Karpas-422 (cell line): ENCODE results near the gene AEN. TPM values are rescaled to one million over a fixed set of nuclear protein-coding genes. Genes with fewer than 3 reads are reported as not detected.

Experiments
- DNase-seq: peaks from one replicate; pipeline ENCODE4 v3.0.0-alpha.2; 2015
- H2AFZ ChIP-seq: fragments of 200-600 bp; sonication (generic); 2 replicates; pipeline ENCODE4 v1.6.1; 2014; ENCODE audit warnings: antibody characterized with exemption, low read length, mixed read lengths
- H3K27ac ChIP-seq: fragments of 200-600 bp; sonication (generic); 2 replicates; pipeline ENCODE4 v1.5.1; 2014; ENCODE audit warnings: mild to moderate bottlenecking, low read length, moderate library complexity
- H3K27me3 ChIP-seq: fragments of 200-600 bp; sonication (generic); 2 replicates; pipeline ENCODE4 v1.6.1; 2014; ENCODE audit warnings: low read length, mixed read lengths
- H3K36me3 ChIP-seq: fragments of 200-600 bp; sonication (generic); 2 replicates; pipeline ENCODE4 v1.6.1; 2014; ENCODE audit warnings: low read length, mixed read lengths; ENCODE audit not compliant: insufficient read depth
- H3K4me1 ChIP-seq: fragments of 200-600 bp; sonication (generic); 2 replicates; pipeline ENCODE4 v1.6.1; 2014; ENCODE audit warnings: mild to moderate bottlenecking, low read length, mixed read lengths
- H3K4me2 ChIP-seq: fragments of 200-600 bp; sonication (generic); 2 replicates; pipeline ENCODE4 v1.6.1; 2014; ENCODE audit warnings: low read length, low read depth, mild to moderate bottlenecking; ENCODE audit not compliant: poor library complexity, severe bottlenecking
- H3K4me3 ChIP-seq: fragments of 200-600 bp; sonication (generic); 2 replicates; pipeline ENCODE4 v1.5.1; 2014; ENCODE audit warnings: mild to moderate bottlenecking, antibody characterized with exemption, low read length, mixed read lengths
- H3K79me2 ChIP-seq: fragments of 200-600 bp; sonication (generic); 2 replicates; pipeline ENCODE4 v1.6.1; 2014; ENCODE audit warnings: mild to moderate bottlenecking, low read length, mixed read lengths
- H3K9ac ChIP-seq: fragments of 200-600 bp; sonication (generic); 2 replicates; pipeline ENCODE4 v1.6.0; 2014; ENCODE audit warnings: low read length
- H3K9me2 ChIP-seq: fragments of 200-600 bp; sonication (generic), shearing (Covaris generic); replicated peaks from 2 replicates; pipeline ENCODE4 v1.6.0; 2014; ENCODE audit warnings: mild to moderate bottlenecking, low read length, moderate library complexity; ENCODE audit not compliant: insufficient read depth
- H3K9me3 ChIP-seq: fragments of 300-700, 200-600 bp; sonication (generic); 2 replicates; pipeline ENCODE4 v1.6.1; 2014; ENCODE audit warnings: low read length, mixed read lengths
- H4K20me1 ChIP-seq: fragments of 200-600 bp; sonication (generic); 2 replicates; pipeline ENCODE4 v1.6.1; 2014; ENCODE audit warnings: mild to moderate bottlenecking, antibody characterized with exemption, low read length, low read depth; ENCODE audit not compliant: insufficient read depth
- total RNA-seq: library from RNA; depleted of rRNA; stranded (reverse); fragments of >200 nt; shearing (Covaris generic); gene quantifications from 2 replicates; pipeline ENCODE4 v1.2.3, GENCODE V29; 2014; ENCODE audit warnings: low replicate concordance

Gene AEN
- total RNA-seq, 1 experiment from 2014 or later, result 18.1 TPM

GRCh38 chr15:88652456-88653199 is 31.5 kb downstream of the AEN start:
- Histone ChIP-seq H2AFZ (no peak overlapping the region), H3K4me3 (no peak overlapping the region), H4K20me1 (no peaks in the 10 kb centered on the region), H3K36me3 (peaks cover 5% of the 10 kb centered on the region; the same call in 1 of the 2 replicates), H3K27ac (no peak overlapping the region), H3K9me3 (no peaks in the 10 kb centered on the region), H3K4me2 (no peak overlapping the region), H3K4me1 (peaks cover 30% of the 10 kb centered on the region), H3K27me3 (no peaks in the 10 kb centered on the region), H3K79me2 (no peaks in the 10 kb centered on the region), H3K9me2 (no peaks in the 10 kb centered on the region), H3K9ac (no peak overlapping the region)
- no peak for DNase-seq

GRCh38 chr15:88653200-88654064 is 32.3 kb downstream of the AEN start:
- Histone ChIP-seq H2AFZ (no peak overlapping the region), H3K4me2 (no peak overlapping the region), H3K27me3 (no peaks in the 10 kb centered on the region), H3K36me3 (peaks cover 5% of the 10 kb centered on the region; the same call in 1 of the 2 replicates), H3K4me3 (no peak overlapping the region), H3K9me2 (no peaks in the 10 kb centered on the region), H3K79me2 (no peaks in the 10 kb centered on the region), H4K20me1 (no peaks in the 10 kb centered on the region), H3K4me1 (peaks cover 24% of the 10 kb centered on the region), H3K27ac (no peak overlapping the region), H3K9ac (no peak overlapping the region), H3K9me3 (no peaks in the 10 kb centered on the region)
- no peak for DNase-seq

GRCh38 chr15:88654430-88655102 is 33.4 kb downstream of the AEN start:
- peaks cover 14% of the 10 kb centered on the region for H3K4me1 ChIP-seq
- no peaks in the 10 kb centered on the region for H3K27me3 ChIP-seq
- H4K20me1 ChIP-seq, result no peaks in the 10 kb centered on the region
- no peak for DNase-seq
- H3K4me3 ChIP-seq, result no peak overlapping the region
- H3K79me2 ChIP-seq, result no peaks in the 10 kb centered on the region
- peaks cover 5% of the 10 kb centered on the region; the same call in 1 of the 2 replicates for H3K36me3 ChIP-seq
- no peak overlapping the region for H3K27ac ChIP-seq
- H3K9ac ChIP-seq, result no peak overlapping the region
- H3K9me3 ChIP-seq, result no peaks in the 10 kb centered on the region
- no peak overlapping the region for H3K4me2 ChIP-seq
- no peak overlapping the region for H2AFZ ChIP-seq
- no peaks in the 10 kb centered on the region for H3K9me2 ChIP-seq

- peaks cover 5% of the 10 kb centered on the region; the same call in 1 of the 2 replicates for H3K36me3 ChIP-seq
- no peaks in the 10 kb centered on the region for H3K9me2 ChIP-seq
- peaks cover 14% of the 10 kb centered on the region for H3K4me1 ChIP-seq
- H3K9me3 ChIP-seq, result no peaks in the 10 kb centered on the region
- H3K79me2 ChIP-seq, result no peaks in the 10 kb centered on the region
- no peak for DNase-seq
- no peak overlapping the region for H3K27ac ChIP-seq
- no peak overlapping the region for H2AFZ ChIP-seq
- no peak overlapping the region for H3K9ac ChIP-seq
- H4K20me1 ChIP-seq, result no peaks in the 10 kb centered on the region
- H3K27me3 ChIP-seq, result no peaks in the 10 kb centered on the region
- no peak overlapping the region for H3K4me2 ChIP-seq
- H3K4me3 ChIP-seq, result no peak overlapping the region
Measured at GRCh38 chr15:88655103-88655553, 34.0 kb downstream of the AEN start.

GRCh38 chr15:88655800-88656488 is 34.8 kb downstream of the AEN start:
- Histone ChIP-seq H3K9ac (no peak overlapping the region), H3K9me2 (no peaks in the 10 kb centered on the region), H3K27ac (no peak overlapping the region), H2AFZ (no peak overlapping the region), H3K4me2 (no peak overlapping the region), H3K27me3 (no peaks in the 10 kb centered on the region), H3K79me2 (no peaks in the 10 kb centered on the region), H3K4me1 (peaks cover 14% of the 10 kb centered on the region), H3K9me3 (no peaks in the 10 kb centered on the region), H3K4me3 (no peak overlapping the region), H4K20me1 (no peaks in the 10 kb centered on the region), H3K36me3 (peaks cover 5% of the 10 kb centered on the region; the same call in 1 of the 2 replicates)
- DNase-seq, result no peak

GRCh38 chr15:88656760-88657221 is 35.7 kb downstream of the AEN start:
- Histone ChIP-seq H3K27ac (no peak overlapping the region; the same call in 1 of the 2 replicates), H3K4me1 (peaks cover 18% of the 10 kb centered on the region), H3K4me3 (no peak overlapping the region), H3K36me3 (peaks cover 5% of the 10 kb centered on the region; the same call in 1 of the 2 replicates), H3K27me3 (no peaks in the 10 kb centered on the region), H3K9me3 (no peaks in the 10 kb centered on the region), H3K9me2 (no peaks in the 10 kb centered on the region), H3K79me2 (no peaks in the 10 kb centered on the region), H3K9ac (no peak overlapping the region), H3K4me2 (no peak overlapping the region), H2AFZ (no peak overlapping the region), H4K20me1 (no peaks in the 10 kb centered on the region)
- peak; percentile 52 for DNase-seq

- no peak overlapping the region for H3K4me2 ChIP-seq
- no peak overlapping the region for H3K27ac ChIP-seq
- 0 out of 2 replicates have a peak, but pooled peaks cover 4% of the 10 kb centered on the region for H3K36me3 ChIP-seq
- no peak overlapping the region for H2AFZ ChIP-seq
- H3K9ac ChIP-seq, result no peak overlapping the region
- no peaks in the 10 kb centered on the region for H3K79me2 ChIP-seq
- H4K20me1 ChIP-seq, result no peaks in the 10 kb centered on the region
- no peaks in the 10 kb centered on the region for H3K27me3 ChIP-seq
- H3K4me3 ChIP-seq, result no peak overlapping the region
- H3K9me2 ChIP-seq, result no peaks in the 10 kb centered on the region
- peaks cover 22% of the 10 kb centered on the region for H3K4me1 ChIP-seq
- H3K9me3 ChIP-seq, result no peaks in the 10 kb centered on the region
- DNase-seq, result peak; percentile 50
Measured at GRCh38 chr15:88657326-88658069, 36.4 kb downstream of the AEN start.
